Effector CD4-positive, alpha-beta T cell (primary cell): Measurements from ENCODE around the gene NMT2.

Experiments
- DNase-seq: peaks from one replicate; pipeline ENCODE4 v3.0.0-alpha.2; 2020

NMT2 gene

GRCh38 chr10:15180736-15181135, 12.2 kb upstream of the NMT2 start:
- no peak for DNase-seq

GRCh38 chr10:15176269-15176668, 7.8 kb upstream of the NMT2 start:
- no peak for DNase-seq

- no peak for DNase-seq
Measured at GRCh38 chr10:15175587-15175986, 7.1 kb upstream of the NMT2 start.

- DNase-seq, result no peak
Measured at GRCh38 chr10:15172306-15172840, 3.9 kb upstream of the NMT2 start.

GRCh38 chr10:15169555-15170401, 1.3 kb upstream of the NMT2 start:
- DNase-seq, result peak; percentile 55

- DNase-seq, result peak; percentile 93
Measured at GRCh38 chr10:15168786-15169554, 477 bp upstream of the NMT2 start.

- peak; percentile 38 for DNase-seq
Measured at GRCh38 chr10:15167411-15168290, 842 bp downstream of the NMT2 start.

GRCh38 chr10:15166325-15166724, 2.2 kb downstream of the NMT2 start:
- DNase-seq, result no peak

GRCh38 chr10:15163253-15163828, 5.2 kb downstream of the NMT2 start:
- no peak for DNase-seq

GRCh38 chr10:15158972-15159371, 9.5 kb downstream of the NMT2 start:
- no peak for DNase-seq

- no peak for DNase-seq
Measured at GRCh38 chr10:15158448-15158847, 10.0 kb downstream of the NMT2 start.

GRCh38 chr10:15155978-15156656, 12.4 kb downstream of the NMT2 start:
- no peak for DNase-seq

GRCh38 chr10:15152556-15152955, 15.9 kb downstream of the NMT2 start:
- DNase-seq, result no peak

GRCh38 chr10:15150563-15150962, 17.9 kb downstream of the NMT2 start:
- DNase-seq, result no peak

- DNase-seq, result no peak
Measured at GRCh38 chr10:15149042-15149771, 19.3 kb downstream of the NMT2 start.

GRCh38 chr10:15147594-15148392, 20.7 kb downstream of the NMT2 start:
- DNase-seq, result no peak

- no peak for DNase-seq
Measured at GRCh38 chr10:15146366-15146765, 22.1 kb downstream of the NMT2 start.

GRCh38 chr10:15144788-15145187, 23.7 kb downstream of the NMT2 start:
- no peak for DNase-seq

- DNase-seq, result no peak
Measured at GRCh38 chr10:15141136-15142054, 27.1 kb downstream of the NMT2 start.
